GM23338 (cell line): ENCODE results near the gene RABGAP1L. TPM values are rescaled to one million over a fixed set of nuclear protein-coding genes. Genes with fewer than 3 reads are reported as not detected.

Source experiments
- ATAC-seq: fragments of 200-7000 bp; cut with Tn5 transposase; 3 replicates; pipeline ENCODE4 v1.9.1; 2020
- DNase-seq: peaks from one replicate; pipeline ENCODE4 v3.0.0-alpha.2; 2015; ENCODE audit warnings: low spot score
- H2AFZ ChIP-seq: fragments of 200-600 bp; sonication (generic); 2 replicates; pipeline ENCODE4 v1.8.0; 2016; ENCODE audit warnings: antibody characterized with exemption, mild to moderate bottlenecking, moderate library complexity
- H3F3A ChIP-seq: fragments of 200-600 bp; sonication (generic); replicated peaks from 2 replicates; pipeline ENCODE4 v1.8.0; 2017; ENCODE audit warnings: antibody characterized with exemption, mixed run types, low read depth
- H3K27ac ChIP-seq: fragments of 200-600 bp; sonication (generic); 2 replicates; pipeline ENCODE4 v1.6.1; 2016; ENCODE audit warnings: low read depth
- H3K27me3 ChIP-seq: fragments of 200-600 bp; sonication (generic); 2 replicates; pipeline ENCODE4 v1.8.0; 2016; ENCODE audit warnings: mild to moderate bottlenecking, mixed run types, moderate library complexity; ENCODE audit not compliant: insufficient read depth
- H3K36me3 ChIP-seq: fragments of 200-600 bp; sonication (generic); 2 replicates; pipeline ENCODE4 v1.8.0; 2016; ENCODE audit warnings: mild to moderate bottlenecking; ENCODE audit not compliant: insufficient read depth
- H3K4me1 ChIP-seq: fragments of 200-600 bp; sonication (generic); 2 replicates; pipeline ENCODE4 v1.8.0; 2016; ENCODE audit warnings: mild to moderate bottlenecking, moderate library complexity; ENCODE audit not compliant: insufficient read depth
- H3K4me2 ChIP-seq: fragments of 200-600 bp; sonication (generic); 2 replicates; pipeline ENCODE4 v1.7.1; 2017; ENCODE audit warnings: mixed run types
- H3K4me3 ChIP-seq: fragments of 200-600 bp; sonication (generic); 2 replicates; pipeline ENCODE4 v1.6.1; 2016; ENCODE audit warnings: mixed run types
- H3K79me2 ChIP-seq: fragments of 200-600 bp; sonication (generic); replicated peaks from 2 replicates; pipeline ENCODE4 v1.8.0; 2017; ENCODE audit warnings: mild to moderate bottlenecking; ENCODE audit not compliant: insufficient read depth
- H3K9me2 ChIP-seq: fragments of 200-600 bp; sonication (generic); 2 replicates; pipeline ENCODE4 v1.8.0; 2017; ENCODE audit not compliant: insufficient read depth
- H4K20me1 ChIP-seq: fragments of 200-600 bp; sonication (generic); replicated peaks from 2 replicates; pipeline ENCODE4 v1.8.0; 2017; ENCODE audit warnings: mild to moderate bottlenecking; ENCODE audit not compliant: insufficient read depth
- H3K27ac Mint-ChIP-seq: 2 replicates; pipeline ENCODE4 v1.8.0; 2020; ENCODE audit warnings: inconsistent platforms, mild to moderate bottlenecking, moderate library complexity, mixed read lengths
- H3K27me3 Mint-ChIP-seq: 3 replicates; pipeline ENCODE4 v1.8.0; 2022; ENCODE audit warnings: low read depth, mild to moderate bottlenecking, moderate library complexity, mixed read lengths, inconsistent platforms; ENCODE audit not compliant: insufficient read depth, poor library complexity
- H3K36me3 Mint-ChIP-seq: 3 replicates; pipeline ENCODE4 v1.8.0; 2021; ENCODE audit warnings: low read depth, mild to moderate bottlenecking, inconsistent platforms, moderate library complexity, mixed read lengths
- H3K4me1 Mint-ChIP-seq: 3 replicates; pipeline ENCODE4 v1.8.0; 2020; ENCODE audit warnings: mild to moderate bottlenecking, inconsistent platforms, mixed read lengths
- H3K4me3 Mint-ChIP-seq: 3 replicates; pipeline ENCODE4 v1.8.0; 2021; ENCODE audit warnings: moderate library complexity, mild to moderate bottlenecking, inconsistent platforms, mixed read lengths
- H3K9me3 Mint-ChIP-seq: 3 replicates; pipeline ENCODE4 v1.8.0; 2020; ENCODE audit warnings: moderate library complexity, mild to moderate bottlenecking, inconsistent platforms, mixed read lengths
- CREB1 ChIP-seq: fragments of 250-450 bp; sonication (Bioruptor Pico); IDR thresholded peaks from 2 replicates; pipeline ENCODE4 v1.5.0; 2020; ENCODE audit warnings: low read depth, mild to moderate bottlenecking, moderate library complexity
- CTCF ChIP-seq, 2 experiments: fragments of 200-600 bp in 1 of 2; sonication (generic) in 1 of 2; conservative IDR thresholded peaks; 2 replicates each; pipeline versions ENCODE4 v1.5.1 to v1.6.1; 2016 to 2017; ENCODE audit warnings: antibody characterized with exemption in 2 of 2, low read depth in 2 of 2, mild to moderate bottlenecking in 2 of 2, moderate library complexity in 1 of 2
- ETS1 ChIP-seq: IDR thresholded peaks from 2 replicates; pipeline ENCODE4 v1.6.1; 2016; ENCODE audit warnings: antibody characterized with exemption
- EZH2 ChIP-seq: fragments of 200-600 bp; sonication (generic); IDR thresholded peaks from one replicate; pipeline ENCODE4 v1.8.0; 2017; ENCODE audit warnings: antibody characterized with exemption, mild to moderate bottlenecking, low read depth; ENCODE audit not compliant: unreplicated experiment
- EZH2phosphoT487 ChIP-seq: fragments of 200-600 bp; sonication (generic); IDR thresholded peaks from one replicate; pipeline ENCODE4 v1.8.1; 2018; ENCODE audit warnings: antibody characterized with exemption; ENCODE audit not compliant: unreplicated experiment
- JUNB ChIP-seq: IDR thresholded peaks from one replicate; pipeline ENCODE4 v1.6.1; 2016; ENCODE audit warnings: antibody characterized with exemption; ENCODE audit not compliant: unreplicated experiment
- NANOG ChIP-seq: IDR thresholded peaks from 2 replicates; pipeline ENCODE4 v1.6.1; 2016; ENCODE audit warnings: antibody characterized with exemption, borderline replicate concordance
- POLR2AphosphoS5 ChIP-seq: IDR thresholded peaks from 2 replicates; pipeline ENCODE4 v1.6.1; 2016; ENCODE audit warnings: antibody characterized with exemption, low read depth
- REST ChIP-seq: IDR thresholded peaks from one replicate; pipeline ENCODE4 v1.6.1; 2018; ENCODE audit warnings: antibody characterized with exemption; ENCODE audit not compliant: unreplicated experiment
- STAT1 ChIP-seq: IDR thresholded peaks from one replicate; pipeline ENCODE4 v1.6.1; 2016; ENCODE audit warnings: antibody characterized with exemption; ENCODE audit not compliant: unreplicated experiment
- ZNF114 ChIP-seq: fragments of 250-450 bp; sonication (Bioruptor Pico); IDR thresholded peaks from 2 replicates; pipeline ENCODE4 v1.5.0; 2020; ENCODE audit warnings: mild to moderate bottlenecking, moderate library complexity
- ZNF331 ChIP-seq: fragments of 250-450 bp; sonication (Bioruptor Pico); IDR thresholded peaks from 2 replicates; pipeline ENCODE4 v1.5.0; 2020; ENCODE audit warnings: low read depth, mild to moderate bottlenecking, moderate library complexity
- ZNF462 ChIP-seq: fragments of 250-450 bp; sonication (Bioruptor Pico); IDR thresholded peaks from 2 replicates; pipeline ENCODE4 v1.5.0; 2020; ENCODE audit warnings: mild to moderate bottlenecking, moderate library complexity
- polyA plus RNA-seq: library from polyadenylated mRNA; unstranded; fragments of >200 nt; fragmentation: Nextera tagmentation; extraction: Ambion mirVana; gene quantifications from 2 replicates; pipeline ENCODE4 v1.2.1, GENCODE V29; 2016
- total RNA-seq: library from RNA; depleted of rRNA; stranded (reverse); fragments of >200 nt; shearing (Covaris generic); gene quantifications from 2 replicates; pipeline ENCODE4 v1.2.3, GENCODE V29; 2014

The RABGAP1L gene
- total and polyA plus RNA-seq, 2 experiments from 2014 or later: 83.2 to 136 TPM

- TF ChIP-seq ZNF114 (CRISPR knock-in tag): no peak
- TF ChIP-seq EZH2phosphoT487: no peak
- TF ChIP-seq NANOG: no peak
- TF ChIP-seq ZNF331 (CRISPR knock-in tag): no peak
Observed at GRCh38 chr1:174605198-174605597, 445.9 kb downstream of the RABGAP1L start (continued).

- DNase-seq (no peak), ATAC-seq (no peak)
- no peak overlapping the region for H3K4me2 ChIP-seq
- no peak overlapping the region for H3K4me3 ChIP-seq
- TF ChIP-seq CREB1 (CRISPR knock-in tag) (no peak), EZH2phosphoT487 (no peak), ZNF114 (CRISPR knock-in tag) (no peak), POLR2AphosphoS5 (no peak), EZH2 (no peak), JUNB (no peak), ETS1 (no peak), REST (no peak), ZNF331 (CRISPR knock-in tag) (no peak), CTCF (conservative IDR thresholded peaks at IDR 0.05; ENCODE audit: low read depth in 2 of 2) (no peak), NANOG (no peak), STAT1 (no peak), ZNF462 (no peak)
- no peaks in the 10 kb centered on the region for H4K20me1 ChIP-seq
- H3K4me3 Mint-ChIP-seq: no peak overlapping the region
- no peaks in the 10 kb centered on the region for H3K27me3 ChIP-seq
- no peaks in the 10 kb centered on the region for H3K79me2 ChIP-seq
- no peak overlapping the region for H2AFZ ChIP-seq
- H3K36me3 Mint-ChIP-seq: no peaks in the 10 kb centered on the region
- no peak overlapping the region for H3K27ac ChIP-seq
- no peaks in the 10 kb centered on the region for H3K27me3 Mint-ChIP-seq
- H3K4me1 Mint-ChIP-seq: no peaks in the 10 kb centered on the region
- H3F3A ChIP-seq: no peaks in the 10 kb centered on the region
- H3K9me3 Mint-ChIP-seq: no peaks in the 10 kb centered on the region; the same call in 2 of the 3 replicates
- no peaks in the 10 kb centered on the region for H3K9me2 ChIP-seq
- H3K4me1 ChIP-seq: no peaks in the 10 kb centered on the region
- H3K36me3 ChIP-seq: no peaks in the 10 kb centered on the region
- no peak overlapping the region for H3K27ac Mint-ChIP-seq
Observed at GRCh38 chr1:174606471-174606870, 447.2 kb downstream of the RABGAP1L start.
